Activated T-helper 2 cell treated with anti-CD3 and anti-CD28 coated beads, Interferon-gamma antibody, Interleukin-2, Interleukin-4, amounts not matched to agents 10 μg/mL and 5 μg/mL and 100 μg/mL, durations not matched to agents 14 hours and 24 hours and 36 hours (primary cell): Measurements from ENCODE around the gene GPRIN2. TPM values are rescaled to one million over a fixed set of nuclear protein-coding genes. Genes with fewer than 3 reads are reported as not detected.
"Not testable (repeated sequence)": the region's sequence is repeated elsewhere in the genome, so short reads cannot be mapped to it uniquely, and the experiment has no call there.

Experiments used
- DNase-seq: peaks from one replicate; pipeline ENCODE4 v3.0.0; 2021; ENCODE audit warnings: low spot score
- H3K27ac Mint-ChIP-seq: one replicate; pipeline ENCODE4 v1.8.0; 2021; ENCODE audit warnings: mixed read lengths
- H3K27me3 Mint-ChIP-seq: one replicate; pipeline ENCODE4 v1.8.0; 2021; ENCODE audit warnings: low read depth, mixed read lengths
- H3K36me3 Mint-ChIP-seq: one replicate; pipeline ENCODE4 v1.8.0; 2021; ENCODE audit warnings: low read depth, mixed read lengths
- H3K4me1 Mint-ChIP-seq: one replicate; pipeline ENCODE4 v1.8.0; 2021; ENCODE audit warnings: low read depth, mixed read lengths
- H3K4me3 Mint-ChIP-seq: one replicate; pipeline ENCODE4 v1.8.0; 2021; ENCODE audit warnings: low read depth, mild to moderate bottlenecking, moderate library complexity, mixed read lengths
- H3K9me3 Mint-ChIP-seq: one replicate; pipeline ENCODE4 v1.8.0; 2021; ENCODE audit warnings: mixed read lengths
- intact Hi-C: fragments of 100-400 bp; cut with micrococcal nuclease; formaldehyde crosslinking; loops from one replicate; pipeline ENCODE4 v1.15.1; 2023
- total RNA-seq: library from RNA; stranded (reverse); gene quantifications from 2 replicates; pipeline ENCODE4 v1.2.3, GENCODE V29; 2022

The GPRIN2 gene
- total RNA-seq, 1 donor from 2014 or later = not detected

DNA sequence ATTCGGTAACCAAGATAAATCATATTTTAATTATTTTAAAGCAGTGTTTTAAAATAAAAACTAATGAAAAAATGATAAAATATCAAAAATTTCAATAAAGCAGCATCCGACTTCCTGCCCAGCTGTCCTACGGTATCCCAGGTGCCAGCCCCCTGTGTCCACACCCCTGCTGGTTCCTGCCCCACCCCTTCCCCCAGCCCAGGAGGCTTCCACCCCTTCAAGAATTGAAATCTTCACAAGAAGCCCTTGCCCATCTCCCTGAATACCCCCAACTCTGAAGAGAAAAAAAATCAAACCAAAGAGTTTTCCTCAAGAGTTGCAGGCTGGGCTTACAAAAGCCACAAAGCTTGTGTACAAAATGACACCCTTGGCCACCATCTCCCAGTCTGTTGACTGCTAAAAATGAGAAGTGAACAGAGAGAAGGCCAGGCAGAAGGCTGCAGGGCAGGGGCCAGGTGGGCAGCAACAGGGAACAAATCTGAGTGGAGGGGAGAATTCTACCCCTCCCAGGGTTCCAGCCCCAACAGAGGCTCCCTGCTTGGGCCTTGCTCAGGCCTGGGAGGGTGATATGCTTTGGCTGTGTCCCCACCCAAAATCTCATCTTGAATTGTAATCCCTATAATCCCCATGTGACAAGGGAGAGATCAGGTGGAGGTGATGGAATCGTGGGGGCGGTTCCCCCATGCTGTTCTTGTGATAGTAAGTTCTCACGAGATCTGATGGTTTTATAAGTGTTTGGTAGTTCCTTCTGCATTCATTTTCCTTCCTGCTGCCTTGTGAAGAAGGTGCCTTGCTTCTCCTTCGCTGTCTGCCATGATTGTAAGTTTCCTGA is 14.5 kb downstream of the GPRIN2 start:
- no peaks in the 10 kb centered on the region for H3K4me1 Mint-ChIP-seq
- H3K27me3 Mint-ChIP-seq = peaks cover 37% of the 10 kb centered on the region
- H3K4me3 Mint-ChIP-seq = no peak overlapping the region
- no peak for DNase-seq
- no peaks in the 10 kb centered on the region for H3K9me3 Mint-ChIP-seq
- H3K27ac Mint-ChIP-seq = no peak overlapping the region
- intact Hi-C loops = no loop called here
- no peaks in the 10 kb centered on the region for H3K36me3 Mint-ChIP-seq

DNA sequence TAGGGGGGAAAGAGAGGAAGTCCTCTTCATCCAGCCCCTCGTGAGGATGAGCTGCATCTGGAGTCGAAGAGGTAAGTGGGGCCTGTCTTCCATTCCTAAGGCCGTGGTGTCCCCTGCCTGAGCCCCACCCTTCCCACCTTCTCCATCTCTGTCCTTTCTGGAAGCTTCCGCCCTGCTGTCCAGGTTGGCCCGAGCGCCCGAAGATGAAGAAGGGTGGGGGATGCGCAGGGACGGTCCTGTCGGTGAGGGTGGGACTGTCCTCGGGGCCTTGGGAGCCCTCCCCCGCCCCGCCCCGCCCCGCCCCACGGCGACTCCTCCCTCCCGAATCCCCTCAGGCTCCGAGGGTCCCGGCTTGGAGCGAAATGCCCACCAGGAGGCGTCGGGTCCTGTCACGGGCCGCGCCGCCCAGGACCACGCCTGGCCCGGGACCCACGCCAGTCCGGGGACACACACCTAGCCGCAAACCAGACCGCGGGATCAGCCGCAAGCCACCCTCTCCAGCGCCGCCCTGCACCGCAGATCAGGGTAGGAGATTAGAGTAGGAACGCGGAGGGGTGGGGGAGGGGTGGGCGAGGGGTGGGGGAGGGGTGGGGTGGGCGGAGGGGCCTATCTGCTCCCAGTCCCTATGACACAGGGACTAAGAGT is 15.3 kb downstream of the GPRIN2 start:
- DNase-seq = no peak
- H3K4me3 Mint-ChIP-seq = no peak overlapping the region
- no peaks in the 10 kb centered on the region for H3K36me3 Mint-ChIP-seq
- H3K4me1 Mint-ChIP-seq = no peaks in the 10 kb centered on the region
- H3K27me3 Mint-ChIP-seq = peaks cover 40% of the 10 kb centered on the region
- intact Hi-C loops = no loop called here
- no peaks in the 10 kb centered on the region for H3K9me3 Mint-ChIP-seq
- H3K27ac Mint-ChIP-seq = no peak overlapping the region

DNA sequence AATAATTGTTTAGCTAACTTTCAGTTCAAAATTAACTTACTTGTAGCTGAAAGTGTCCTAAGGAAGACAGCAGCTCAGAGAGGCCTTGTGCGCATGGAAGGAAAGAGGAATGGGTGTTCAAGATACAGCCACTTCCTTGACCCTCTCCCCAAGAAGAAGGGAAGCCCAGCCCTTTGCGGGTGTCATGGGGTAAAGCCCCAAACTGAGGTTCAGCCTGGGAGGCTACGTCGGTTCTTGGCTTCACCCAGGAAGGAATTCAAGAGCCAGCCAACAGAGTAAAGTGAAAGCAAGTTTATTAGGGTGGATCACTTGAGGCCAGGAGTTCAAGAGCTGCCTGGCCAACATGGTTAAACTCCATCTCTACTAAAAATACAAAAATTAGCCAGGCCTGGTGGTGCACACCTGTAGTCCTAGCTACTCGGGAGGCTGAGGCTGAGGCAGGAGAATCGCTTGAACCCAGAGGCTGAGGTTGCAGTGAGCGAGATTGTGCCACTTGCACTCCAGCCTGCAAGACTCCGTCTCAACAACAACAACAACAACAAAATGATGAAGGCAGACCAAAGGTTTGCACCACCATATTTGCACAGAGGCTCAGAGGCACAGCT is 15.9 kb downstream of the GPRIN2 start:
- DNase-seq = no peak
- Mint-ChIP-seq H3K27ac (no peak overlapping the region), H3K36me3 (no peaks in the 10 kb centered on the region), H3K4me1 (no peaks in the 10 kb centered on the region), H3K4me3 (no peak overlapping the region), H3K9me3 (no peaks in the 10 kb centered on the region), H3K27me3 (peaks cover 40% of the 10 kb centered on the region)
- intact Hi-C loops = no loop called here

- H3K4me1 Mint-ChIP-seq = no peaks in the 10 kb centered on the region
These were observed 16.7 kb downstream of the GPRIN2 start for GRCh38 chr10:46539596-46540411.

DNA sequence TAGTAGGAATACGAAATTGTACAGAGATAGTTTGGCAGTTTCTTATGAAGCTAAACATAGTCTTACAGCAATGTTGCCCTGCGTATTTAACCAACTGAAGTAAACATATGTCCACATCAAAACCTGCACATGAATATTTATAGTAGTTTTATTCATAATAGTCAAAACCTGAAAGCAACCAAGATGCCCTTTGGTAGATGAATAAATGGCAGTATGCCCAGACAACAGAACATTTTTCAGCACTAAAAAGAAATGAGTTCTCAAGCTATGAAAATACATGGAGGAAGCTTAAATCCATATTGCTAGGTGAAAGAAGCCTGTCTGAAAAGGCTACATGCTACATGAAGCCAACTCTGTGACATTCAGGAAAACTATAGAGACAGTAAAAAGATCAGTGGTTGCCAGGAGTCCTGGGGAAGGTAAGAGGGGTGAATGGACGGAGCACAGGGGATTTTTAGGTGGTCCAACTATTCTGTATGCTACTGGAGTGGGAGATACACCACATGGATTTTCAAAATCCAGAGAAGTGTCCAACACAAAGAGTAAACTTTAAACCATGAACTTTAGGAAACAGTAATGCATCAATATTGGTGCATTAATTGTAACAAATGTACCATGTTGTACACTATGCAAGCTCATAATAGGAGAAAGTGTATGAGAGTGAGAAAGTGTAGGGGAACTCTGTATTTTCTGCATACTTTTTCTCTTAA is 17.6 kb downstream of the GPRIN2 start:
- H3K36me3 Mint-ChIP-seq = no peaks in the 10 kb centered on the region
- H3K4me3 Mint-ChIP-seq = no peak overlapping the region
- no peaks in the 10 kb centered on the region for H3K9me3 Mint-ChIP-seq
- no peaks in the 10 kb centered on the region for H3K4me1 Mint-ChIP-seq
- no peak for DNase-seq
- intact Hi-C loops = no loop called here
- no peak overlapping the region for H3K27ac Mint-ChIP-seq
- peaks cover 37% of the 10 kb centered on the region for H3K27me3 Mint-ChIP-seq

More at GRCh38 chr10:46539596-46540411, 16.7 kb downstream of the GPRIN2 start:
- Mint-ChIP-seq H3K4me3 (no peak overlapping the region), H3K27ac (no peak overlapping the region), H3K9me3 (no peaks in the 10 kb centered on the region), H3K36me3 (no peaks in the 10 kb centered on the region), H3K27me3 (peaks cover 40% of the 10 kb centered on the region)
- DNase-seq = no peak
- intact Hi-C loops = no loop called here

DNA sequence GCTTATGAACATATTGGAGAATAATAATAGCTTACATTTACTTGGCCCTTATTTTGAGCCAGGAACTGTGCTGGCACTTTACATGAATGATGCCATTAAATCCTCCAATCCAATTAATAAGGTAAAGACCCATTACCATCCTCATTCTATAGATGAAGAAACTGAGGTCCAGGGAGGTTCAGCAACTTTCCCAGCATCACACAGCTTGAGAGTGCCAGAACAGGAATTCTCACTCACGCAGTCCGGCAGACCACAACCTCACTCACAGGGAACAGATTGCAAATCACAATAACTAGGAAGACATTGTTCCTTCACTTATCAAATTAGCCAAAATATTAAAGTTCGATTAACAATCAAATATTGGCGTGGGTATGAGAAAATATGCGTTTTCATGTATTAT is 18.3 kb downstream of the GPRIN2 start:
- no peak for DNase-seq
- intact Hi-C loops = no loop called here
- H3K4me3 Mint-ChIP-seq = no peak overlapping the region
- peaks cover 35% of the 10 kb centered on the region for H3K27me3 Mint-ChIP-seq
- no peaks in the 10 kb centered on the region for H3K4me1 Mint-ChIP-seq
- H3K27ac Mint-ChIP-seq = no peak overlapping the region
- H3K36me3 Mint-ChIP-seq = no peaks in the 10 kb centered on the region
- no peaks in the 10 kb centered on the region for H3K9me3 Mint-ChIP-seq

DNA sequence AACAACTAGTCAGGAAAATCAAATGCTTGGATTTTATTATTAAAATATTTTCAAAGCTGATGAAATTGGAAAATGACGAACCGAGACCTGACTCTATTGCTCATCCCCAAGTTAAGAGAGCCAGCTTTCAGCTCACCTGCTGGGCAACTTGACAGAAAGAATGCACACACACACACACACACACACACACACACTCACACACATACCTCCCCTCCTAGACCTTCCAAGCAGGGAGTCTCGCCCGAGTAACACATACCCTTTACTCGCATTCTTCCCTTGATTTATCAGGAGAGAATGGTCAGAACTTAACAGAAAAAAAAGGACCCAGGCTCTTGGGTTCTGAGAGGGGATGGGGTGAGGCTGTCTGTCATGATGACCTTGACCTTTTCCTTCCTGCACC is 19.1 kb downstream of the GPRIN2 start:
- H3K4me3 Mint-ChIP-seq = no peak overlapping the region
- H3K27me3 Mint-ChIP-seq = peaks cover 32% of the 10 kb centered on the region
- H3K4me1 Mint-ChIP-seq = no peaks in the 10 kb centered on the region
- intact Hi-C loops = no loop called here
- no peaks in the 10 kb centered on the region for H3K9me3 Mint-ChIP-seq
- DNase-seq = no peak
- H3K27ac Mint-ChIP-seq = no peak overlapping the region
- H3K36me3 Mint-ChIP-seq = no peaks in the 10 kb centered on the region

DNA sequence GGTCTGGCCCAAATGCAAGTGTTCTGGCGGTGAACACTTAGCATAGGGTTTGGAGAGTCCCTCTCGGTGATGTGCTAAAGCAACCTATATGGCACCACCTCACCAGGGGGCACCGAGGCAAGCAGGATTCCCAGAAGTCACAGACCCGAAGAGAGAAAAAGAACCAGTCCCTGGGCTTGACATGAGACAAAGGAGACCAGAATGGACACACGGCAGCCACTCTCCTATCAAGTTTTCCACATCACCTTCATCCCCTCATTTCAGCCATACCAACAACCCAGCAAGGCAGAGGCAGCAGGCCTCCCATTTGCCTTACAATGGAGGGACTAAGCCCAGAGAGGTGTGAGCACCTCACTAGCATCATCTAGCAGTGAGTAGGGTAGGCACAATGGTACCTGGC is 19.7 kb downstream of the GPRIN2 start:
- Mint-ChIP-seq H3K4me3 (no peak overlapping the region), H3K27ac (no peak overlapping the region), H3K4me1 (no peaks in the 10 kb centered on the region), H3K9me3 (no peaks in the 10 kb centered on the region), H3K27me3 (peaks cover 34% of the 10 kb centered on the region), H3K36me3 (no peaks in the 10 kb centered on the region)
- DNase-seq = no peak
- intact Hi-C loops = no loop called here

- no peaks in the 10 kb centered on the region for H3K4me1 Mint-ChIP-seq
- no peak overlapping the region for H3K27ac Mint-ChIP-seq
- intact Hi-C loops = no loop called here
- no peaks in the 10 kb centered on the region for H3K9me3 Mint-ChIP-seq
- no peak for DNase-seq
- no peaks in the 10 kb centered on the region for H3K36me3 Mint-ChIP-seq
- peaks cover 34% of the 10 kb centered on the region for H3K27me3 Mint-ChIP-seq
- H3K4me3 Mint-ChIP-seq = no peak overlapping the region
These were observed 20.3 kb downstream of the GPRIN2 start for GRCh38 chr10:46536171-46536570.

- Mint-ChIP-seq H3K27me3 (peaks cover 24% of the 10 kb centered on the region), H3K36me3 (no peaks in the 10 kb centered on the region), H3K4me3 (no peak overlapping the region)
These were observed 21.5 kb downstream of the GPRIN2 start for GRCh38 chr10:46534828-46535524.

GRCh38 chr10:46532256-46532655 is 24.2 kb downstream of the GPRIN2 start:
- H3K27me3 Mint-ChIP-seq, DNase-seq, H3K27ac Mint-ChIP-seq, H3K4me3 Mint-ChIP-seq, H3K36me3 Mint-ChIP-seq, H3K9me3 Mint-ChIP-seq, intact Hi-C loops, H3K4me1 Mint-ChIP-seq: not testable (repeated sequence)

More at GRCh38 chr10:46534828-46535524, 21.5 kb downstream of the GPRIN2 start:
- intact Hi-C loops = no loop called here
- DNase-seq = no peak
- Mint-ChIP-seq H3K27ac (no peak overlapping the region), H3K9me3 (no peaks in the 10 kb centered on the region), H3K4me1 (no peaks in the 10 kb centered on the region)
